ENCODE measurements around the gene MIEN1.
A peak's percentile ranks its signal among the peaks of the same experiment; 100 is the strongest.

GRCh38 chr17:39704821-39705551 is 25.3 kb downstream of the MIEN1 start:
- TF ChIP-seq CTCF (IDR thresholded peaks at IDR 0.05; ENCODE audit: insufficient read depth, low read depth, low read length) (peak; percentile 31), EZH2 (IDR thresholded peaks at IDR 0.05; ENCODE audit: insufficient read depth, low read length) (no peak)
